Activated naive CD8-positive, alpha-beta T cell treated with anti-CD3 and anti-CD28 coated beads, Interleukin-2, amount 10 ng/mL, durations not matched to agents 7 days and 5 days (primary cell): Measurements from ENCODE around the gene ADSS1. TPM values are rescaled to one million over a fixed set of nuclear protein-coding genes. Genes with fewer than 3 reads are reported as not detected.

ENCODE experiments used
- ATAC-seq: fragments of 150-1000 bp; cut with Tn5 transposase; one replicate; pipeline ENCODE4 v1.10.0; 2021; ENCODE audit warnings: low read depth, moderate library complexity
- POLR2A ChIA-PET: fragments of 350-600 bp; sonication (Branson Sonifier 250); formaldehyde crosslinking; loops from one replicate; lab custom pipeline; 2021; ENCODE audit warnings: antibody characterized with exemption; lab: Charles Lee
- DNase-seq: peaks from one replicate; pipeline ENCODE4 v3.0.0; 2021
- H3K27ac Mint-ChIP-seq: one replicate; pipeline ENCODE4 v1.8.0; 2022; ENCODE audit warnings: mild to moderate bottlenecking, mixed read lengths
- H3K27me3 Mint-ChIP-seq: one replicate; pipeline ENCODE4 v1.8.0; 2022; ENCODE audit warnings: mild to moderate bottlenecking, moderate library complexity, mixed read lengths
- H3K36me3 Mint-ChIP-seq: one replicate; pipeline ENCODE4 v1.8.0; 2021; ENCODE audit warnings: mild to moderate bottlenecking, mixed read lengths
- H3K4me1 Mint-ChIP-seq: one replicate; pipeline ENCODE4 v1.8.0; 2021; ENCODE audit warnings: mixed read lengths
- H3K4me3 Mint-ChIP-seq: one replicate; pipeline ENCODE4 v1.8.0; 2022; ENCODE audit warnings: mild to moderate bottlenecking, moderate library complexity, mixed read lengths
- H3K9me3 Mint-ChIP-seq: one replicate; pipeline ENCODE4 v1.8.0; 2021; ENCODE audit warnings: mixed read lengths
- total RNA-seq, 2 experiments: library from RNA; stranded (reverse); gene quantifications; one replicate each; pipeline ENCODE4 v1.2.3, GENCODE V29; 2021

Gene ADSS1
- total RNA-seq, 2 experiments from 2014 or later = 2.4 to 2.8 TPM

DNA sequence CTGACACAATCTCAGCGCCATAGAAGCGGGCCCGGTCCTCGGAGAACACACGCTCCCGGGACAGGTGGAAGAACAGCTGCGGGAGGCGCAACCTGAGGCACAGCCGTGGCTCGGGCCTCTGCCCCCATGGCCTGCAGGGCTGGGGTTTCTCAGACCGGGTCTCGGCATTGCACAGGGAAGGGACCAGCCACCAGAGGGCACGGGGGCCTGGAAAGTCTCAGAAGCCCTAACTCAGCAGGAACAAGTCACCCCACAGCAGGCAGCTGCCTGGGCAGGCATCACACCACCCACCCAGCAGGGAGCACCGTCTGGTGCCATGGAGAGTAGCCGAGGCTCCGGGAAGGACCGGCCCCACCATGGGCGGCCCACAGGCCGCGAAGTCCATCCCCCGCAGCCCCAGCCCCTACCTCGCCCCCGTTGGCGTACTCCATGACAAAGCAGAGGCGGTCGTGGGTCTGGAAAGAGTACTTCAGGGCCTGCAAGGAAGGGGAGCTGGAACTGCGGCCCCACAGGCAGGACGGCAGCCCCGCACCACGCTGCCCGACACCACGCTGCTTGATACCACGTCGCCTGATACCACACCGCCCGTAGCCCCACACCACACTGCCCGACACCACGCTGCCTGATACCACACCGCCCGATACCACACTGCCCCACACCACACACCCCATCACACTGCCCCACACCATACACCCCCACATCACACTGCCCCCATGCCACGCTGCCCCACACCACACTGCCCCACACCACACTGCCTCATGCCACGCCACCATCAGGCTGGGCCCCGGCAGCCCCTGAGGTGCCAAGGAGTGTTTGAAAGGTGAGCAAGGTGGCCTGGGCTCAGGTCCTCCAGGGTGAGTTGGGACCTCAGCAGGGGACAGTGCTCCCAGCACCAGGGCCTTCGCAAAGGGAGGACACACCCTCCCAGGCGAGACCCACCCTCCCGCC, 49.8 kb downstream of the ADSS1 start:
- POLR2A ChIA-PET = no interaction called here
- Mint-ChIP-seq H3K4me1 (peaks cover 1% of the 10 kb centered on the region), H3K36me3 (peaks cover 30% of the 10 kb centered on the region), H3K27me3 (no peaks in the 10 kb centered on the region), H3K9me3 (no peaks in the 10 kb centered on the region), H3K27ac (no peak overlapping the region), H3K4me3 (no peak overlapping the region)
- no peak for ATAC-seq
- no peak for DNase-seq

DNA sequence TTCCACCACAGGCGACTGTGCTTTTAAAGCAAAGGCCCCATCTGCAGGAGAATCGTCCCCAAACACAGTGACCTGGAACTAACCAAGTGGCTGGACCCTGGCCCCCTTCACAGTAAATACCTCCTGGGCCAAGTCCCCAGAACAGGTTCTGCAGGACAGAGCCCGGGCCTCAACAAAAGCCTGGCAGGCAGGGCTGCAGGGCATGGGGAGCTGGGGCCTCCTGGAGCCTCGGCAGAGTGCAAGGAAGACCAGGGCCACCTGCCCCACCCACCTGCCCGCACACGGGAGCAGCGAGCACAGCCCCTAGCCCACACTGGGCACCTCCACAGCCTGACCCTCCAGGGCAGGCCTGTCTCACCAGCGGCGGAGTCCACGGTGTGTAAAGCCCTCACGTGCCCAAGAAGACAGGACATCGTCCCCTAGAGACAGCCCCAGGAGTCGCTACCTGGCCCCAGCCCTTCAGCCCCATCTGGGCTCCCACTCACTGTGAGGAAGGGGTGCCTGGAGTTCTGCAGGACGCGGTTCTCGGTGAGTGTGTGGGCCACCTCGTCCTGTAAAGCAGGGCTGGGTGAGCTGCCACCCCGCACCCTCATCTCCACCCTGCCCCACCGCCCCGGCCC, 50.5 kb downstream of the ADSS1 start:
- POLR2A ChIA-PET = no interaction called here
- Mint-ChIP-seq H3K4me1 (no peaks in the 10 kb centered on the region), H3K27ac (no peak overlapping the region), H3K4me3 (no peak overlapping the region), H3K36me3 (peaks cover 30% of the 10 kb centered on the region), H3K27me3 (no peaks in the 10 kb centered on the region), H3K9me3 (no peaks in the 10 kb centered on the region)
- DNase-seq (no peak), ATAC-seq (no peak)

DNA sequence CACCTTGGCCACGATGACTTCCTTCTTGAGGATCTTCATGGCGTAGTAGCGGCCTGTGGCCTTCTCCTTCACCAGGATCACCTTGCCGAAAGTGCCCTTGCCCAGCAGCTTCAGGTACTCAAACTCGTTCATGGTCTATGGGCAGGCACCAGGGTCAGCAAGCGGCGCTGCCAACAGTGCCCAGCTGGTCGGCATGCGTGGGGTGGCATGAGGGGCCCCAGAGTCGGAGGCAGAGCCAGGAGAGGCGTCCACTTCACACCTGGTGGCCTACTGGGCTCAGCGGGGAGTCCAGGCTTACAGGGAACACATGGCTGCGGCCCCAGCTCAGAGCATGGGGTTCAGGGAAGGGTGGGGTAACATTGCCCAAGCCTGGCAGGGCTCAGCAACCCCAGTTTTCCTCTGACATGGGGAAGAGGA, 51.1 kb downstream of the ADSS1 start:
- H3K4me3 Mint-ChIP-seq = no peak overlapping the region
- no peak overlapping the region for H3K27ac Mint-ChIP-seq
- POLR2A ChIA-PET = no interaction called here
- peaks cover 26% of the 10 kb centered on the region for H3K36me3 Mint-ChIP-seq
- ATAC-seq = no peak
- DNase-seq = no peak
- no peaks in the 10 kb centered on the region for H3K4me1 Mint-ChIP-seq
- no peaks in the 10 kb centered on the region for H3K27me3 Mint-ChIP-seq
- no peaks in the 10 kb centered on the region for H3K9me3 Mint-ChIP-seq

DNA sequence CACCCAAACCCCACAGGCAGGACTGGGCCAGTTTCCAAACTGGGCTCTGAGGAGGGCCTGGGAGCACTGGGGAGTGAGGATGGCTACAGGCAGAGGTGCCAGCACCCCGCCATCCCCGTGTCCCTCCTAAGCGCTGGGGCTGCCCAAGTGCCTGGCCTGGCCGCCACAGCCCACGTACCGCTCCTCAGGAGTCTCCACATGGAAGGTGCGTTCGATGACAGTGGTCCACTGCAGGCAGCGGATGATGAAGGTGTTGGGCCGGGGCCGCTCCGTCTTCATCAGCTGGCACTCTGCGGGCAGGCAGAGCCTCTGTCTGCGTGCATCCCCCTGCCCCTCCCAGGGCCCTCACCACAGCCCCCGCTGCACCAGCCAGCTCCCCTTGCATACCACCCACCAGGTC, 52.5 kb downstream of the ADSS1 start:
- no peak overlapping the region for H3K27ac Mint-ChIP-seq
- DNase-seq = no peak

DNA sequence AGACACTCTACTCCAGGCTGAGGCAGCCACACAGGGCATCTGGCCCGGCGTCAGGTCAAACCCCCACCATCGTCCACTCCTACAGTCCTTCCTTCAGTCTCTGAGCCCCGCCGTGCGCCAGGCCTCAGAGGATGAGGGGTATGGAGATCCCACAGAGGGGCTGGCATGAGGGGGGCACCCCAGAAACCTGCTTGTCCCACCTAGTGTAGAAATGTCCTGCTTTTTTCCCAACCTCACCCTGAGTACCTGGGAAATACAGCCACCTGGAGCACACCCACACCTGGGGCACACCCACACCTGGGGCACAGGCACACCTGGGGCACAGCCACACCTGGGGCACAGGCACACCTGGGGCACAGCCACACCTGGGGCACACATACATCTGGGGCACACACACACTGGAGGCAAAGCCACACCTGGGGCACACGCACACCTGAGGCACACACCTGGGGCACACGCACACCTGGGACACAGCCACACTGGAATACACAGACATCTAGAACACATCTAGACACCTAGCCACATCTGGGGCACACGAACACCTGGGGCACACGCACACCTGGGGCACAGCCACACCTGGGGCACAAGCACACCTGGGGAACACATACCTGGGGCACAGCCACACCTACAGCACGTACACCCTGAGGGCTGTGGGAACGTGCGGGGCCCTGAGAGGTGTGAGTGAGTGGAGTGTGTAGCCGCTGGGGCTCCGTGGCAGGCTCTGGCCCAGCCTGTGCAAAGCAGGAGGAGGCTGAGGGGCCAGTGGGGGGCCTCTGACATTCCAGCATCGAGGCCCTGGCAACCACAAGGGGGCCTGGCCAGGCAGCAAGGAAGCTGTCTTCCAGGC, 53.2 kb downstream of the ADSS1 start:
- Mint-ChIP-seq H3K27me3 (no peaks in the 10 kb centered on the region), H3K36me3 (peaks cover 10% of the 10 kb centered on the region), H3K9me3 (no peaks in the 10 kb centered on the region), H3K27ac (no peak overlapping the region), H3K4me3 (no peak overlapping the region), H3K4me1 (no peaks in the 10 kb centered on the region)
- POLR2A ChIA-PET = no interaction called here
- DNase-seq (no peak), ATAC-seq (no peak)

More for the DNA sequence above, 52.5 kb downstream of the ADSS1 start:
- Mint-ChIP-seq H3K4me3 (no peak overlapping the region), H3K4me1 (no peaks in the 10 kb centered on the region), H3K36me3 (peaks cover 17% of the 10 kb centered on the region), H3K9me3 (no peaks in the 10 kb centered on the region), H3K27me3 (no peaks in the 10 kb centered on the region)
- ATAC-seq = no peak
- POLR2A ChIA-PET = no interaction called here

DNA sequence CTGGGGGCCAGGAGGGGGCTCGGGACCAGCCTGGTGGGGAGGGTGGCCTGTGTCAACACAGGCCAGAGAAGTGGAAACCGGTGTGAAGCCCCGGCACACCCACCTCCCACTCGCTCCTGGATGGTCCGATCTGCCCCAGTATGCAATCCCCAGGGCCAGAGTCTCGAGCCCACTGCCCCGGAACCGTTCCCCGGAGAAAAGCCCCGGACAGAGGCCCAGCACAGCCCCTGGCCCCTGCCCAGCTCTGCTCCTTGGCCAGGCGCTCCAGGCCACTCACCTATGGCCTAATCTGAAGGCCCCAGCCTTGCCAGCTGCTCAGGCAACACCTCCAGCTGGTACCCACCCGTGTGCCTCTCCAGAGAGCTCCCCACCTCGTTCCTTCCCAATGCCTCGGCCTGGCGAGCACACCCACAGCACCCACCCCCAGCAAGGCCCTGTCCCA, 53.8 kb downstream of the ADSS1 start:
- POLR2A ChIA-PET = no interaction called here
- Mint-ChIP-seq H3K27ac (no peak overlapping the region), H3K9me3 (no peaks in the 10 kb centered on the region), H3K4me1 (no peaks in the 10 kb centered on the region), H3K4me3 (no peak overlapping the region), H3K36me3 (peaks cover 10% of the 10 kb centered on the region), H3K27me3 (no peaks in the 10 kb centered on the region)
- no peak for DNase-seq
- no peak for ATAC-seq

DNA sequence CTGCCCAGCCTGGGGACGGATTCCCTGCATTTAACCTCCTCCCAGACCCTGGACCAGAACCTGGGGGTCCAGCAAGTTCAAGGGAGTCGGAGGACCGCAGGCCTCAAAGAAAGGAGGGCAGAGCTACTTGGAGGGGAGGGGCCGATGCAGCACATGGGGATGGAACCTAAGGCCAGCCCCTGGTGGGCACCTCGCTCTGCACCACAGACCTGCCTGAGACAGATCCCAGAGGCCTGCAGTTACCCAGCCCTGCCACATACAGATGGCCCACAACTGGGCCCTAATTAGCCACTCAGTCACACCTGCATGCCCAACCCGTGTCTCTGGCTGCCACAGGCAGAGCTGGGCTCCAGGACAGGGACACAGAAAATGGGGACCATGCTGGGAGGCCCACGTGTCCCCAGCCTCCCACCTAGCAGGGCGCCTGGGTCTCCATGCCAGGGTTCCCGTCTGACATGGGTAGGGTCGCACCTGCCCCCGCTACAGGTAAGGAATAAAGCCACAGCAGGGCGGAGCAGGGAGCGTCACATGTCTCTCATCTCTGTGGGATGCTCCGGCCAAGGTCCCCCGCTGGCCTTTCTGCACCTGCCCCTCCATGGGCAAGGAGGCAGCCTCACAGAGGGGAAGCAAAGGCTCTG, 54.8 kb downstream of the ADSS1 start:
- Mint-ChIP-seq H3K4me1 (no peaks in the 10 kb centered on the region), H3K9me3 (no peaks in the 10 kb centered on the region), H3K4me3 (no peak overlapping the region), H3K36me3 (peaks cover 10% of the 10 kb centered on the region), H3K27me3 (no peaks in the 10 kb centered on the region), H3K27ac (no peak overlapping the region)
- POLR2A ChIA-PET = no interaction called here
- ATAC-seq (no peak), DNase-seq (no peak)

DNA sequence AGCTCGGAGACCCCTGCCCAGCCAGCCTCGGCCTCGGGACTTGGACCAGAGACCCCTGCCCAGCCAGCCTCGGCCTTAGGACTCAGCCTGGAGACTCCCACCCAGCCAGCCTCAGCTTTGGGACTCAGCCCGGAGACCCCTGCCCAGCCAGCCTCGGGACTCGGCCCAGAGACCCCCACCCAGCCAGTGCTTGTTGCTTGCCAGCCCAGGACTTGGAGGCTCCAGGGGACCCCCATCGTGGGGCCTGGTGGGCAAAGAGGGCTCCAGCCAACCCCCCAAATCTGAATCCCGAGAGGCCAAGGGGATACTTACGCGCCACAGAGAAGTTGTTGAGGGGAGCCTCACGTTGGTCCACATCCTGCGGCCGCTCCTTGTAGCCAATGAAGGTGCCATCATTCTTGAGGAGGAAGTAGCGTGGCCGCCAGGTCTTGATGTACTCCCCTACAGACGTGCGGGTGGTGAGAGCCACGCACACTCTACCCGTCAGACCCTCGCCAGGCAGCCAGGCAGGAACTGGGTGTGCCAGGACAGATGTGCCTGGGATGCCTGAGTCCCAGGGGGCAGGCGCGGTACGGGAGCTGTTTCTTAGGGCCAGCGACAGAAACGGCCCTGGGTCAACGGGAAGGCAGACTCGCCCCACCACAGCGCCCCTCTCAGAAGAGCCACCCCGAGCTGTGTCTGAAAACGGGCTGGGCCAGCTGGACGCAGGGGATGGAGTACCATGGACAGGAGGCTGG, 55.9 kb downstream of the ADSS1 start:
- Mint-ChIP-seq H3K4me1 (no peaks in the 10 kb centered on the region), H3K9me3 (no peaks in the 10 kb centered on the region), H3K27ac (no peak overlapping the region), H3K36me3 (peaks cover 8% of the 10 kb centered on the region), H3K27me3 (no peaks in the 10 kb centered on the region), H3K4me3 (no peak overlapping the region)
- DNase-seq (no peak), ATAC-seq (no peak)
- POLR2A ChIA-PET = no interaction called here

DNA sequence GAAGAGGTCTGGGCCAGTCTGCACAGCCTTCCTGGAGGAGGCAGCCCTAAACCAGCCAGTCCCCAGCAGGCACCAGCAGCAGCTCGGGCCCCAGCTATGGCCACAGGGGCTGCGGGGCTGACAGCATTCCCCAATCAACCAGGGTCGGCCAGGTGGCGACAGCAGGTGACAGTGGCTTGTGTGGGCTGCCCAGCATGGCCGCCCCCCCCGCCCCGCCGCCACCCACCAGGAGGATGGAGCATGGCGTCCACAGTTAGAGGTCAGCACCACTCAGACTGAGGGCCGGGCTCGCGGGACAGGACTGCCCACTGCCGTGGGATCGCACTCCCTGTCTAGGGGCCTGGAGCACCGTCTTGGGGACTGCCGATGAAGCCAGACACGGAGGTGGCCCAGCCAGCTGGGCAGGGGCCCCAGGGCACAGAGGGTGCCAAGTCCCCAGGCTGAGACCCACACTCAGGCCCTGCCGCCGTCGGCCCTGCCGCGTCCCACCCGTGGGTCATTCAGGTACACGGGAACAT, 56.5 kb downstream of the ADSS1 start:
- H3K27me3 Mint-ChIP-seq = no peaks in the 10 kb centered on the region
- ATAC-seq (no peak), DNase-seq (no peak)
- no peak overlapping the region for H3K27ac Mint-ChIP-seq
- H3K9me3 Mint-ChIP-seq = no peaks in the 10 kb centered on the region
- POLR2A ChIA-PET = interaction anchor here (1.4 kb wide), 1 partner anchor 9 kb away, joined by 3 read pairs; no protein-coding TSS in a partner anchor
- H3K4me3 Mint-ChIP-seq = no peak overlapping the region
- H3K4me1 Mint-ChIP-seq = no peaks in the 10 kb centered on the region
- peaks cover 8% of the 10 kb centered on the region for H3K36me3 Mint-ChIP-seq

DNA sequence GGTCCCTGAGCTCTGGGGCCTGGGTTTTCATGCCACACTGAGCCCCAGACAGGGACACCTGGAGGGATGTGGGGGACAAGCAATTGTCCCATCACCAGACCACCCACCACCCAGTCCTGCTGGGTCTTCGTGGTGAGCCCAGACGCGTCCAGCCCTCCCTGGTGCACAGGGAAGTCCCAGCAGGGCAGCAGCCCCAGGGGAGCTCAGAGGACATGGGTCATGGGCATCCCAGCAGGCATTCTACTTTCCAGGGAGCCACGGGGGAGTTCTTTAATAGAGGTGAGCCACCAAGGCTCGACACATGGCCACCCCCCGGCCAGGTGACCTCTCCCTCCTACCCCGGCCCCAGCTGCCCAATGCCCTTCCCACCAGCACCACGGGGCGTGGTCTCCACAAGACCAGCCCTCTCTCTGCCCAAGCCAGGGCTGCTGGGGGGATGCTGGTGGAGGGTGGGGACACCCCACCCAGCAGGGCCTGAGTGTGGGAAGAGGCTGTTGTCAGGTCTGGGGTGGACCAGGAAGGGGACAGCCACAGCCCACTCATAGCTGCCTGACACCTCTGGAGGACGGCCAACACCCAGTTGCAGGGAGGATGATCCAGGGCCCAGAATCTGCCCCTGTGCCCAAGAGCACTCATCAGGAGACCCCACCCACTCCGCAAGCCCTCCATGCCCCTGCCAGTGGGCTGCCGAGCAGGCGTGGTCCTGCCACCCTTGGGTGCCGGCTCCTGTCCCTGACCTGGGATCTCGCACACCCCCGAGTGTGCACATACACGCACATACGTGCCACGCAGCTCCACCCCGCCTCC, 57.4 kb downstream of the ADSS1 start:
- Mint-ChIP-seq H3K9me3 (no peaks in the 10 kb centered on the region), H3K27me3 (no peaks in the 10 kb centered on the region), H3K36me3 (peaks cover 3% of the 10 kb centered on the region), H3K4me3 (no peak overlapping the region), H3K27ac (no peak overlapping the region), H3K4me1 (no peaks in the 10 kb centered on the region)
- DNase-seq = no peak
- POLR2A ChIA-PET = interaction anchor here (1.4 kb wide), 2 partner anchors 8 to 19 kb away, joined by 3 read pairs; partner anchors contain the start of gene ZBTB42
- no peak for ATAC-seq

DNA sequence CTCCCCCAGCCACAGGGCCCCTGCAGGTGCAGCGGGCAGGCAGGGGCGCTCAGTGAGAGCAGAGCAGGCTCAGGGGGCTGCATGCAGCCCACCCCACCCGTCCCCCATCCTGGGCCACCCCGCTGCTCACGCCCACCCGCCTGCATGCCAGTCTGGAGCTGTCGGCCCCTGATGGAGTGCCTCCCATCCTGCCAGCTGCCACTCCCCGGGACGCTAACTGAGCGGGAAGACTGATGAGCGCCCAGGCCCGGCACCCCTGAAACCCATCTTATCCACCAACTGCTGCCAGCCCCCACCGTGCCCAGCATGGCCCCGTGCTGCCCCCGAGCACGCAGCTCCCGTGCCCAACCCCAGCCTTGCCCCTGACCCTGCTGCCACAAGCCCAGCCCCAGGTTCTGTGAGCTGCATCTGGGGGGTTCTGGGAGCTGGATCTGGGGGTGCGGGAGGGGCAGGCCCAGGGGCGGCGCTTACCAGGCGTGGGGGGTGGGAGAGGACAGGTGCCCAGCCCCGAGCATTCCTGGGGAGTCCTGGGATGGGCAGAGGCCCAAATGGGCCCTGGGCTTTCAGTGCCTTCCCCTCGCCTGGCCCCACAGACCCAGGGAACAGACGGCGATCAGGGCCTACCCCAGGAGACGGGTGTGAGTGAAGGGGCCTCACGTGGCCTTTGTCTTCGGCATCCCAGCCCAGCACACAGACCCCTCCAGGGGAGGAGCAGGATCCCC, 58.2 kb downstream of the ADSS1 start:
- Mint-ChIP-seq H3K36me3 (no peaks in the 10 kb centered on the region), H3K4me1 (peaks cover 2% of the 10 kb centered on the region), H3K27ac (no peak overlapping the region), H3K9me3 (no peaks in the 10 kb centered on the region), H3K27me3 (no peaks in the 10 kb centered on the region), H3K4me3 (no peak overlapping the region)
- no peak for ATAC-seq
- POLR2A ChIA-PET = interaction anchor here (1.4 kb wide), 1 partner anchor 19 kb away, joined by 3 read pairs; the partner anchor contains the start of gene ZBTB42
- DNase-seq = no peak
